Peyer's patch (tissue), 4 donors: ENCODE results near the gene VCX3B.
"Not testable (repeated sequence)": the region's sequence is repeated elsewhere in the genome, so short reads cannot be mapped to it uniquely, and the experiment has no call there.

Experiments used
- CTCF ChIP-seq, 6 experiments: fragments of 450-650 bp in 4 of 6; fragments of 200-600 bp in 2 of 6; sonication (generic) in 1 of 6; IDR thresholded peaks; one replicate each; pipeline ENCODE4 v1.5.1; 2017 to 2019; ENCODE audit warnings: antibody characterized with exemption in 6 of 6, mild to moderate bottlenecking in 3 of 6, moderate library complexity in 1 of 6
- POLR2A ChIP-seq, 2 donors: fragments of 450-650 bp; IDR thresholded peaks; one replicate each; pipeline ENCODE4 v1.5.1; 2017; ENCODE audit warnings: antibody characterized with exemption in 2 of 2, mild to moderate bottlenecking in 2 of 2, moderate library complexity in 2 of 2

DNA sequence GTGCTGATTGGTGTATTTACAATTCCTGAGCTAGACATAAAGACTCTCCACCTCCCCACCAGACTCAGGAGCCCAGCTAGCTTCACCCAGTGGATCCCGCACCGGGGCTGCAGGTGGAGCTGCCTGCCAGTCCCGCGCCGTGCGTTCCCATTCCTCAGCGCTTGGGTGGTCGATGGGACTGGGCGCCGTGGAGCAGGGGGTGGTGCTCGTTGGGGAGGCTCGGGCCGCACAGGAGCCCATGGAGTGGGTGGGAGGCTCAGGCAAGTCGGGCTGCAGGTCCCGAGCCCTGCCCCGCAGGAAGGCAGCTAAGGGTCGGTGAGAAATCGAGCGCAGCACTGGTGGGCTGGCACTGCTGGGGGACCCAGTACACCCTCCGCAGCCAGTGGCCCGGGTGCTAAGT lies 12.3 kb upstream of the VCX3B start:
- not testable (repeated sequence) for TF ChIP-seq CTCF, POLR2A (IDR thresholded peaks at IDR 0.05)
